GM06990 (cell line): ENCODE results near the gene SC5D.

Source experiments
- DNase-seq: peaks from one replicate; pipeline ENCODE4 v3.0.0-alpha.2; 2011; ENCODE audit not compliant: insufficient read length; ENCODE audit errors: extremely low read depth
- H3K27me3 ChIP-seq: replicated peaks from 2 replicates; pipeline ENCODE4 v1.6.0; 2011; ENCODE audit warnings: low read length; ENCODE audit not compliant: control insufficient read depth, insufficient read depth
- H3K36me3 ChIP-seq: 2 replicates; pipeline ENCODE4 v1.5.1; 2011; ENCODE audit warnings: low read length; ENCODE audit not compliant: control insufficient read depth, insufficient read depth
- H3K4me3 ChIP-seq: replicated peaks from 2 replicates; pipeline ENCODE4 v1.5.1; 2011; ENCODE audit warnings: low read depth, mild to moderate bottlenecking, control low read depth, low read length
- CTCF ChIP-seq: IDR thresholded peaks from 2 replicates; pipeline ENCODE4 v1.5.1; 2011; ENCODE audit warnings: low read length, control low read depth, mild to moderate bottlenecking, inconsistent platforms; ENCODE audit not compliant: insufficient read depth, poor library complexity, severe bottlenecking

SC5D gene

GRCh38 chr11:121300313-121300971 is 7.9 kb downstream of the SC5D start:
- Histone ChIP-seq H3K36me3 (peaks cover 6% of the 10 kb centered on the region), H3K27me3 (no peaks in the 10 kb centered on the region), H3K4me3 (no peak overlapping the region)
- no peak for DNase-seq
- TF ChIP-seq CTCF = no peak

GRCh38 chr11:121300972-121301699 is 8.6 kb downstream of the SC5D start:
- peaks cover 4% of the 10 kb centered on the region for H3K36me3 ChIP-seq
- no peaks in the 10 kb centered on the region for H3K27me3 ChIP-seq
- H3K4me3 ChIP-seq = no peak overlapping the region
- TF ChIP-seq CTCF = no peak
- DNase-seq = peak; percentile 11

GRCh38 chr11:121304759-121305158 is 12.2 kb downstream of the SC5D start:
- no peak for DNase-seq
- Histone ChIP-seq H3K27me3 (no peaks in the 10 kb centered on the region), H3K36me3 (peaks cover 3% of the 10 kb centered on the region), H3K4me3 (no peak overlapping the region)
- no peak for TF ChIP-seq CTCF

- no peak overlapping the region for H3K4me3 ChIP-seq
- H3K27me3 ChIP-seq = no peaks in the 10 kb centered on the region
- DNase-seq = no peak
- no peak for TF ChIP-seq CTCF
- peaks cover 3% of the 10 kb centered on the region for H3K36me3 ChIP-seq
Measured at GRCh38 chr11:121308816-121309215, 16.2 kb downstream of the SC5D start.

GRCh38 chr11:121309688-121310087 is 17.1 kb downstream of the SC5D start:
- H3K4me3 ChIP-seq = no peak overlapping the region
- TF ChIP-seq CTCF = no peak
- H3K36me3 ChIP-seq = peaks cover 3% of the 10 kb centered on the region
- H3K27me3 ChIP-seq = no peaks in the 10 kb centered on the region
- peak; percentile 25 for DNase-seq
